ENCODE measurements around the gene WWTR1.

- TF ChIP-seq CTCF (IDR thresholded peaks at IDR 0.05; ENCODE audit: extremely low read depth in 1 of 2, insufficient read depth in 1 of 2, low read depth in 1 of 2, low read length in 2 of 2) (no peak), POLR2A (IDR thresholded peaks at IDR 0.05; ENCODE audit: low read depth, low read length) (no peak), JUN (IDR thresholded peaks at IDR 0.05; ENCODE audit: borderline replicate concordance, insufficient read depth, insufficient read length, low read depth) (no peak)
These were observed 147.3 kb downstream of the WWTR1 start for GRCh38 chr3:149510480-149510879.
